AG10803 (cell line): ENCODE measurements around the gene NIN.

ENCODE experiments used
- DNase-seq: peaks from one replicate; pipeline ENCODE4 v3.0.0; 2010; ENCODE audit warnings: low read depth
- H3K4me3 ChIP-seq: 2 replicates; pipeline ENCODE4 v1.5.1; 2011; ENCODE audit warnings: mild to moderate bottlenecking, low read length, control low read depth
- CTCF ChIP-seq: conservative IDR thresholded peaks from 2 replicates; pipeline ENCODE4 v1.5.1; 2011; ENCODE audit warnings: mild to moderate bottlenecking, low read length, control low read depth, inconsistent platforms

The NIN gene

GRCh38 chr14:50688875-50689274 is 142.1 kb downstream of the NIN start:
- DNase-seq = no peak
- no peak overlapping the region for H3K4me3 ChIP-seq
- no peak; the same call in 1 of the 2 replicates for TF ChIP-seq CTCF

- no peak for TF ChIP-seq CTCF
- no peak for DNase-seq
Observed at GRCh38 chr14:50679674-50680073, 151.3 kb downstream of the NIN start.

GRCh38 chr14:50678163-50678562 is 152.8 kb downstream of the NIN start:
- H3K4me3 ChIP-seq = no peak overlapping the region
- DNase-seq = no peak
- TF ChIP-seq CTCF = no peak

More at GRCh38 chr14:50679674-50680073, 151.3 kb downstream of the NIN start:
- no peak overlapping the region for H3K4me3 ChIP-seq

GRCh38 chr14:50677527-50678063 is 153.4 kb downstream of the NIN start:
- TF ChIP-seq CTCF = no peak
- DNase-seq = peak; percentile 64

GRCh38 chr14:50676814-50677516 is 154.0 kb downstream of the NIN start:
- no peak for DNase-seq
- no peak for TF ChIP-seq CTCF
- no peak overlapping the region for H3K4me3 ChIP-seq

More at GRCh38 chr14:50677527-50678063, 153.4 kb downstream of the NIN start:
- no peak overlapping the region for H3K4me3 ChIP-seq

GRCh38 chr14:50675597-50675996 is 155.4 kb downstream of the NIN start:
- TF ChIP-seq CTCF = no peak
- no peak overlapping the region for H3K4me3 ChIP-seq
- peak; percentile 54 for DNase-seq

- no peak overlapping the region for H3K4me3 ChIP-seq
- TF ChIP-seq CTCF = no peak
- no peak for DNase-seq
Observed at GRCh38 chr14:50670866-50671256, 160.1 kb downstream of the NIN start.
